K562 (cell line): ENCODE measurements around the gene CNOT2. TPM values are rescaled to one million over a fixed set of nuclear protein-coding genes. Genes with fewer than 3 reads are reported as not detected.
A peak's percentile ranks its signal among the peaks of the same experiment; 100 is the strongest.

Experiments used
- MBD1 ChIP-seq: fragments of 250-450 bp; sonication (Bioruptor Pico); IDR thresholded peaks from 2 replicates; pipeline ENCODE4 v1.8.0; 2022; ENCODE audit warnings: inconsistent platforms
- MGA ChIP-seq: fragments of 450-650 bp; IDR thresholded peaks from 2 replicates; pipeline ENCODE4 v1.6.1; 2016; ENCODE audit warnings: mild to moderate bottlenecking, moderate library complexity
- RAD21 ChIP-seq, 2 experiments: fragments of 250-450 bp in 1 of 2; fragments of 450-650 bp in 1 of 2; sonication (Bioruptor Pico) in 1 of 2; formaldehyde crosslinking in 1 of 2; IDR thresholded peaks in 1 of 2; conservative IDR thresholded peaks in 1 of 2; 2 replicates each; pipeline versions ENCODE4 v1.4.0 to v1.8.0; 2020 to 2022; ENCODE audit warnings: mild to moderate bottlenecking in 2 of 2, moderate library complexity in 1 of 2
- SAP30 ChIP-seq: fragments of 200-600 bp; sonication (generic); IDR thresholded peaks from 2 replicates; pipeline ENCODE4 v1.6.1; 2012; ENCODE audit warnings: borderline replicate concordance, low read depth, mild to moderate bottlenecking, moderate library complexity, low read length, control low read depth, inconsistent platforms; ENCODE audit not compliant: insufficient read depth, poor library complexity, severe bottlenecking
- polyA plus RNA-seq, 8 experiments: library from polyadenylated mRNA; depleted of rRNA in 4 of 8; stranded (reverse) in 5 of 8; unstranded in 3 of 8; fragments of >200 nt; fragmentation: Nextera tagmentation in 2 of 8; fragmentation: Illumina TruSeq in 1 of 8; extraction: Ambion mirVana in 2 of 8; extraction: Trizol in 1 of 8; gene quantifications; 2 replicates each; pipeline versions ENCODE4 v1.2.1 to v1.2.3, GENCODE V29; 2011 to 2014; ENCODE audit warnings: inconsistent platforms in 1 of 8, missing spikeins in 1 of 8
- total RNA-seq, 7 experiments: library from RNA; depleted of rRNA in 6 of 7; stranded (reverse); fragments of >200 nt in 6 of 7; fragmentation: Illumina TruSeq in 2 of 7; extraction: Trizol in 2 of 7; gene quantifications; 2 replicates each; pipeline versions ENCODE4 v1.2.1 to v1.2.3, GENCODE V29; 2011 to 2021; ENCODE audit warnings: low replicate concordance in 1 of 7
- TF ChIP-seq, protein P1 (sequence below), 3 experiments: IDR thresholded peaks in 2 of 3; conservative IDR thresholded peaks in 1 of 3; 2 replicates each; pipeline ENCODE4 v1.5.1; 2011 to 2012; ENCODE audit warnings: low read length in 3 of 3, mild to moderate bottlenecking in 3 of 3, control low read depth in 2 of 3, improper control_type of control experiment in 1 of 3, inconsistent platforms in 1 of 3, low read depth in 1 of 3, mixed read lengths in 1 of 3, moderate library complexity in 1 of 3; ENCODE audit not compliant: insufficient read depth in 2 of 3

Gene CNOT2
- total and polyA plus RNA-seq, 9 of the 15 experiments (the other 6 are each of a cell fraction or from before 2014, with no cell fraction given) = 43.6 to 119 (median 84.4) TPM

- no peak for TF ChIP-seq MGA
- TF ChIP-seq, protein P1, sequence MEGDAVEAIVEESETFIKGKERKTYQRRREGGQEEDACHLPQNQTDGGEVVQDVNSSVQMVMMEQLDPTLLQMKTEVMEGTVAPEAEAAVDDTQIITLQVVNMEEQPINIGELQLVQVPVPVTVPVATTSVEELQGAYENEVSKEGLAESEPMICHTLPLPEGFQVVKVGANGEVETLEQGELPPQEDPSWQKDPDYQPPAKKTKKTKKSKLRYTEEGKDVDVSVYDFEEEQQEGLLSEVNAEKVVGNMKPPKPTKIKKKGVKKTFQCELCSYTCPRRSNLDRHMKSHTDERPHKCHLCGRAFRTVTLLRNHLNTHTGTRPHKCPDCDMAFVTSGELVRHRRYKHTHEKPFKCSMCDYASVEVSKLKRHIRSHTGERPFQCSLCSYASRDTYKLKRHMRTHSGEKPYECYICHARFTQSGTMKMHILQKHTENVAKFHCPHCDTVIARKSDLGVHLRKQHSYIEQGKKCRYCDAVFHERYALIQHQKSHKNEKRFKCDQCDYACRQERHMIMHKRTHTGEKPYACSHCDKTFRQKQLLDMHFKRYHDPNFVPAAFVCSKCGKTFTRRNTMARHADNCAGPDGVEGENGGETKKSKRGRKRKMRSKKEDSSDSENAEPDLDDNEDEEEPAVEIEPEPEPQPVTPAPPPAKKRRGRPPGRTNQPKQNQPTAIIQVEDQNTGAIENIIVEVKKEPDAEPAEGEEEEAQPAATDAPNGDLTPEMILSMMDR (IDR thresholded peaks at IDR 0.05 in 2 of 3, conservative IDR thresholded peaks at IDR 0.05 in 1 of 3; ENCODE audit: insufficient read depth in 2 of 3, low read depth in 1 of 3, low read length in 3 of 3) = peak in 1 of 3 experiments; percentile 24; a peak in 1 of 6 replicates
- no peak for TF ChIP-seq SAP30
- TF ChIP-seq MBD1 (CRISPR knock-in tag) = no peak
- peak in 1 of 2 experiments; percentile 28; a peak in 1 of 4 replicates for TF ChIP-seq RAD21 (CRISPR knock-in tag; conservative IDR thresholded peaks at IDR 0.05 in 1 of 2, IDR thresholded peaks at IDR 0.05 in 1 of 2)
- TF ChIP-seq, all 486 proteins: peak for 2
These were observed 159.4 kb downstream of the CNOT2 start (continued) for GRCh38 chr12:70402597-70402996.
